ENCODE measurements around the gene SLC9A4. TPM values are rescaled to one million over a fixed set of nuclear protein-coding genes. Genes with fewer than 3 reads are reported as not detected.

SLC9A4 gene
- total RNA-seq, 5 donors from 2014 or later (not counting 1 experiment from before 2014, with no cell fraction given) = 0.09 to 0.13 TPM; not detected in 3

DNA sequence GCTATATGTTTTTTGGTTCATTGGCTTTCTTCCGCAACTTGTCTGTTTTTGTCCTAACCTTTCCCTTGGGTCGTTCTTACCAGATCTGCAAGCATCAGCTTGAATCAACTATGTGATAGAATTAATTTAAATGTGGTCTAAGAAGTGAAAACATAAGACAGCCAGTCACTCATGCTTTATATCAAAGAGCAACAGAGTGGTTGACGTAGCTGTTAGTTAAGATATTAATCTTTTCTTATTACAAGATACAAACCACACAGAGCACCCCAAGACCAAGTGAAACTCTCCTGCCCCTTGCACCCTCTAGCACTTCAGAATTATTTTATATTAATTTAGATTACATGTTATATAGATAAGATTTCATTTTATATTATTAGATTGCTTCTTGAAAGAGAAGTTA, 34.9 kb upstream of the SLC9A4 start:
- no peaks in the 10 kb centered on the region for H3K9me3 Mint-ChIP-seq
- WGBS (ENCODE audit: insufficient coverage) = no CpG with 5 or more reads among the region's 3 CpGs
- Histone ChIP-seq H3K27ac (ENCODE audit: low read length) (no peak overlapping the region), H3K9me3 (no peaks in the 10 kb centered on the region), H3K4me3 (ENCODE audit: control insufficient read depth in 1 of 2, extremely low read depth in 1 of 2, low read length in 1 of 2) (no peak overlapping the region), H3K36me3 (ENCODE audit: control insufficient read depth in 2 of 2, extremely low read depth in 1 of 2, insufficient read depth in 1 of 2, low read length in 1 of 2) (no peaks in the 10 kb centered on the region), H3K27me3 (replicated peaks in 1 of 2; ENCODE audit: control insufficient read depth in 2 of 2, extremely low read depth in 1 of 2, insufficient read depth in 2 of 2, low read length in 1 of 2) (no peaks in the 10 kb centered on the region), H3K4me1 (ENCODE audit: control insufficient read depth in 1 of 2, extremely low read depth in 1 of 2, insufficient read depth in 2 of 2, low read length in 2 of 2) (peaks cover 5 to 6% of the 10 kb centered on the region in 2 experiments)
- H3K27me3 Mint-ChIP-seq = no peaks in the 10 kb centered on the region
- ATAC-seq (replicated peaks in 1 of 4) = no peak
- H3K4me1 Mint-ChIP-seq = peaks cover 16 to 28% (median 24%) of the 10 kb centered on the region in 3 donors
- ChIA-PET CTCF (interaction anchor here in 1 of 2 donors (0.6 to 1.0 kb wide), 5 partner anchors 10 to 418 kb away, joined by 3 to 6 read pairs (median 3); no protein-coding TSS in a partner anchor), POLR2A (no interaction called here)
- H3K36me3 Mint-ChIP-seq = peaks cover 3% of the 10 kb centered on the region
- no peak overlapping the region for H3K27ac Mint-ChIP-seq
- DNase-seq = no peak
- no peak overlapping the region for H3K4me3 Mint-ChIP-seq

DNA sequence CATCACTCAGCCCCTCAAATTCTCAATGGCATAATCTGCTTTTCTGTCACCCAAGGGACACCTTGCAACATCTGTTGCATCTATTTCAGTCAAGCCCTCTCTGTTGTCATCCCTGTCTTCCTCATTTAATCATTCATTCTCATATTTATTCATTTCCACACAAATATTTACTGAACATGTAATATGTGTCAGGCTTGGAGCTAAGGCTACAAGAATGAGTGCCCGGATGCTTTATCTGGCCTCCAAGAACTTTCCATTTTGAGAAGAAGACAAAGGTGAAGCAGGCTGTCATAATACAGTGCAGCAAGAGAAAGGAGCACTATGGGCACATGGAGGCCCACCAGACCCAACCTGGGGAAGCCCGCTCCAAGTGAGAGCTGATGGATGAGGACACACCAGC, 34.4 kb upstream of the SLC9A4 start:
- H3K36me3 Mint-ChIP-seq = peaks cover 3% of the 10 kb centered on the region
- H3K4me3 ChIP-seq (ENCODE audit: control insufficient read depth in 1 of 2, extremely low read depth in 1 of 2, low read length in 1 of 2) = no peak overlapping the region
- no peak for ATAC-seq (replicated peaks in 1 of 4)

DNA sequence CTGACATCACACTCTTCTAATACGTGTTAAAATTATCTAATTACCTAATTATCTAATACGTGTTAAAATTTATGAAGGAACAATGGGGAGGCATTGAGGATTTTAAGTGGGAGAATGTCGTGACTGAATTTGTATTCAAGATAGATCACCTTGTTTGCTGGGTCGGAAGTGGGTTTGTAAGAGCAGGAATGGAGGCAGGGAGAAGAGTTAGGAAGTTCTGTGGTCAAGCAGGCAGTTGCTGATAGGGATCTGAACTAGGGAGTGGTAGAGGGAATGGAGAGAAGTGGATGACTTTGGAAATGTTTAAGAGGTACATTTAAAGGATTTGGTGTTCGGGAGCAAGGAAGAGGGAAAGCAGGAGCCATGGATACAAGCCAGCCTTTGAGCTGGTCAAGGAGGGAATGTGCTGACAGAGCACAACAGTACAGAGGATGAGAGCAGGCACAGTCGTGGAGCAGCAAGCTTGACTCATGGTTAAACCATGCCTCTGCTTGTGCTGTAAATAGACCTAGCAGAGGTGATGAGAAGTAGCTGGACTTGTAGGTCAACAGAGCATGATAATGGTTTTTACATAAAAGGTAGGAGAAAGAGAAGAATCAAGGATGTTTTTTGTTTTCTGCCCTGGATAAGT, 33.8 kb upstream of the SLC9A4 start:
- Mint-ChIP-seq H3K4me3 (no peak overlapping the region), H3K36me3 (peaks cover 3% of the 10 kb centered on the region), H3K9me3 (no peaks in the 10 kb centered on the region), H3K27me3 (no peaks in the 10 kb centered on the region), H3K27ac (no peak overlapping the region), H3K4me1 (peaks cover 20 to 29% (median 26%) of the 10 kb centered on the region in 3 donors)
- 76% methylated on average over 5 of the region's 6 CpGs for WGBS (ENCODE audit: insufficient coverage)
- no peak for ATAC-seq (replicated peaks in 1 of 4)
- H3K27ac ChIP-seq (ENCODE audit: low read length) = no peak overlapping the region
- H3K27me3 ChIP-seq (replicated peaks in 1 of 2; ENCODE audit: control insufficient read depth in 2 of 2, extremely low read depth in 1 of 2, insufficient read depth in 2 of 2, low read length in 1 of 2) = no peaks in the 10 kb centered on the region
- ChIA-PET POLR2A (no interaction called here), CTCF (interaction anchor here in 1 of 2 donors (0.6 kb wide), 1 partner anchor 188 kb away, joined by 3 read pairs; no protein-coding TSS in a partner anchor)
- peaks cover 5 to 6% of the 10 kb centered on the region in 2 experiments for H3K4me1 ChIP-seq (ENCODE audit: control insufficient read depth in 1 of 2, extremely low read depth in 1 of 2, insufficient read depth in 2 of 2, low read length in 2 of 2)
- H3K4me3 ChIP-seq (ENCODE audit: control insufficient read depth in 1 of 2, extremely low read depth in 1 of 2, low read length in 1 of 2) = no peak overlapping the region
- no peaks in the 10 kb centered on the region for H3K9me3 ChIP-seq
- DNase-seq = no peak
- no peaks in the 10 kb centered on the region for H3K36me3 ChIP-seq (ENCODE audit: control insufficient read depth in 2 of 2, extremely low read depth in 1 of 2, insufficient read depth in 1 of 2, low read length in 1 of 2)

More for the DNA sequence above, 34.4 kb upstream of the SLC9A4 start:
- 100% methylated on average over 1 of the region's 2 CpGs for WGBS (ENCODE audit: insufficient coverage)
- no peak for DNase-seq
- ChIA-PET POLR2A (no interaction called here), CTCF (interaction anchor here in 1 of 2 donors (0.8 to 1.0 kb wide), 2 partner anchors 11 to 20 kb away, joined by 3 read pairs; no protein-coding TSS in a partner anchor)
- no peak overlapping the region for H3K27ac Mint-ChIP-seq
- H3K27me3 Mint-ChIP-seq = no peaks in the 10 kb centered on the region
- H3K4me3 Mint-ChIP-seq = no peak overlapping the region
- Histone ChIP-seq H3K9me3 (no peaks in the 10 kb centered on the region), H3K27me3 (replicated peaks in 1 of 2; ENCODE audit: control insufficient read depth in 2 of 2, extremely low read depth in 1 of 2, insufficient read depth in 2 of 2, low read length in 1 of 2) (no peaks in the 10 kb centered on the region), H3K36me3 (ENCODE audit: control insufficient read depth in 2 of 2, extremely low read depth in 1 of 2, insufficient read depth in 1 of 2, low read length in 1 of 2) (no peaks in the 10 kb centered on the region), H3K4me1 (ENCODE audit: control insufficient read depth in 1 of 2, extremely low read depth in 1 of 2, insufficient read depth in 2 of 2, low read length in 2 of 2) (peaks cover 5 to 6% of the 10 kb centered on the region in 2 experiments), H3K27ac (ENCODE audit: low read length) (no peak overlapping the region)
- H3K4me1 Mint-ChIP-seq = peaks cover 20 to 29% (median 26%) of the 10 kb centered on the region in 3 donors
- no peaks in the 10 kb centered on the region for H3K9me3 Mint-ChIP-seq

DNA sequence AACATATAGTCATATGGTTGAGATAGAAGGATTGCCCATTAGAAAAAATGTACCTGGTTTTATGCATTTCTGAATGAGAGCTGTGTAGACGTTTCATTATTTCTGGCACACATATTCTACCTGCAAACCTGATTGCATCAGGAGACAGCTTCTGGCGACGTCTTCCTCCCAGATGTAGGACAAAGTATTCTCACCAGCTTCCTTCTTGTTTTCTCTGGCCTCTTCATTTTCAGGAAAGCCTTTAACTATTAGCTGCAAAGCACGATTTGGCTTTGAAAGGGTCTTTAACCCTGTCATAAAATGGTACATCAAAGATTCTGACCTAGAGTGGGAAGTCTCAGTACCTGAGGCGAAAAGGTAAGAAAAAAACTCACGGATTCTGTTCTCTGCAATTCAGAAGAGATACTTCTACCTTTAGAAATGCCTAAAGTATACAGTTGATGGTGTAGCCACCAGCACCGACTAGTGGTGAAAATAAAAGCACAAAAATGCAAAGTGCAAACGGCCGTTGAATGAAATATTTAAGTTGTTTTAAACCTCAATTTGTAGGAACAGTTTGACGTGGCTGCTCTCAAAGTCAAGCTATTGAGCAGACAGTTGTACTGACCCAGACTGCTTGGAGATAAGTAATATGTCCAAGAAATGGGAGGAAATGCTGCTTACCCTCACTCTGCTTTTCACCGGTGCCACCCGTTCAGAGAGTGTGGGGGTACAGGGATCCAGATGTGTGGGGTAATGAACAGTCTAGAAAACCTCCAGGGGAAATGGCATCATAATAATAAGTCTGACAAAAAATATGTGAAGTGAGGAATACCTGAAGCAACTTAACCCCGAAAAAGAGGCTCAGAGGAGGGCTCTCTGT, 29.8 kb upstream of the SLC9A4 start:
- Mint-ChIP-seq H3K9me3 (no peaks in the 10 kb centered on the region), H3K36me3 (no peaks in the 10 kb centered on the region), H3K27me3 (no peaks in the 10 kb centered on the region), H3K4me3 (peak overlapping the region; percentile 26 to 40 (median 27)), H3K27ac (peak overlapping the region; percentile 66 to 73), H3K4me1 (peaks cover 6 to 8% (median 8%) of the 10 kb centered on the region in 3 donors)
- Histone ChIP-seq H3K9me3 (no peaks in the 10 kb centered on the region), H3K27ac (ENCODE audit: low read length) (peak overlapping the region; percentile 26), H3K27me3 (replicated peaks in 1 of 2; ENCODE audit: control insufficient read depth in 2 of 2, extremely low read depth in 1 of 2, insufficient read depth in 2 of 2, low read length in 1 of 2) (no peaks in the 10 kb centered on the region), H3K4me3 (ENCODE audit: control insufficient read depth in 1 of 2, extremely low read depth in 1 of 2, low read length in 1 of 2) (no peak overlapping the region), H3K36me3 (ENCODE audit: control insufficient read depth in 2 of 2, extremely low read depth in 1 of 2, insufficient read depth in 1 of 2, low read length in 1 of 2) (peaks cover 0 to 3% of the 10 kb centered on the region in 2 donors), H3K4me1 (ENCODE audit: control insufficient read depth in 1 of 2, extremely low read depth in 1 of 2, insufficient read depth in 2 of 2, low read length in 2 of 2) (peaks cover 0 to 3% of the 10 kb centered on the region in 2 experiments)
- POLR2A ChIA-PET = no interaction called here
- ATAC-seq (replicated peaks in 1 of 4) (peak; percentile 68 to 85 (median 78)), DNase-seq (peak in 32 of 35 experiments; percentile 7 to 74 (median 35))
- CTCF ChIA-PET = interaction anchor here (0.5 to 2.9 kb wide), 33 partner anchors 9 to 1470 kb away, joined by 3 to 28 read pairs (median 4); partner anchors contain the start of genes IL18R1 (in 1 of the 2) and IL18RAP (in 1 of the 2)
- 12% methylated on average over 7 of the region's 13 CpGs for WGBS (ENCODE audit: insufficient coverage)

DNA sequence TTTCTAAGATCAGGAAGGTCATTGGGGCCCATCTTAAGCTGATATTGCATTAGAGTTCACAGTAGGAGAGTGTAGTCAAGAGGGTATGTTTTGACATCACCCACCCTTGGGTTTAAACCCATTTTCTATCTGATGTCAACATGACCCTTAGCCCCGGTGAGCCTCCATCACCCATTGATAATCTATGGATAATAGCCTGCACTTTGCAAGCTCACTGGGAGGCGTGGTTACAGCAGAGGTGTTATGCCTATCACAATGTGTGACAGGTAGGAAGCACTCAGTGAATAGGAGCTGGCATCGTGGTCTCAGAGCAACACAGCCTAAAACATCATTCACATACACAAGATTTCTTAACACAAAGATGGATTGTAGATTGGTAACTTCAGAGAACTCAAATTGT, 28.8 kb upstream of the SLC9A4 start:
- WGBS (ENCODE audit: insufficient coverage) = no CpG with 5 or more reads among the region's 3 CpGs
- no peaks in the 10 kb centered on the region for H3K27me3 ChIP-seq (replicated peaks in 1 of 2; ENCODE audit: control insufficient read depth in 2 of 2, extremely low read depth in 1 of 2, insufficient read depth in 2 of 2, low read length in 1 of 2)
- no peaks in the 10 kb centered on the region for H3K9me3 ChIP-seq
- Mint-ChIP-seq H3K9me3 (no peaks in the 10 kb centered on the region), H3K4me3 (no peak overlapping the region), H3K27me3 (no peaks in the 10 kb centered on the region), H3K4me1 (peaks cover 6 to 8% (median 8%) of the 10 kb centered on the region in 3 donors), H3K27ac (no peak overlapping the region), H3K36me3 (no peaks in the 10 kb centered on the region)
- no peak for ATAC-seq (replicated peaks in 1 of 4)
- H3K4me3 ChIP-seq (ENCODE audit: control insufficient read depth in 1 of 2, extremely low read depth in 1 of 2, low read length in 1 of 2) = no peak overlapping the region
- H3K36me3 ChIP-seq (ENCODE audit: control insufficient read depth in 2 of 2, extremely low read depth in 1 of 2, insufficient read depth in 1 of 2, low read length in 1 of 2) = peaks cover 0 to 3% of the 10 kb centered on the region in 2 donors
- peaks cover 0 to 3% of the 10 kb centered on the region in 2 experiments for H3K4me1 ChIP-seq (ENCODE audit: control insufficient read depth in 1 of 2, extremely low read depth in 1 of 2, insufficient read depth in 2 of 2, low read length in 2 of 2)
- no peak overlapping the region for H3K27ac ChIP-seq (ENCODE audit: low read length)
- POLR2A ChIA-PET = no interaction called here
- CTCF ChIA-PET = interaction anchor here (0.5 to 2.9 kb wide), 17 partner anchors 14 to 412 kb away, joined by 3 to 28 read pairs (median 5); partner anchors contain the start of gene IL18RAP (in 1 of the 2)
- no peak for DNase-seq

DNA sequence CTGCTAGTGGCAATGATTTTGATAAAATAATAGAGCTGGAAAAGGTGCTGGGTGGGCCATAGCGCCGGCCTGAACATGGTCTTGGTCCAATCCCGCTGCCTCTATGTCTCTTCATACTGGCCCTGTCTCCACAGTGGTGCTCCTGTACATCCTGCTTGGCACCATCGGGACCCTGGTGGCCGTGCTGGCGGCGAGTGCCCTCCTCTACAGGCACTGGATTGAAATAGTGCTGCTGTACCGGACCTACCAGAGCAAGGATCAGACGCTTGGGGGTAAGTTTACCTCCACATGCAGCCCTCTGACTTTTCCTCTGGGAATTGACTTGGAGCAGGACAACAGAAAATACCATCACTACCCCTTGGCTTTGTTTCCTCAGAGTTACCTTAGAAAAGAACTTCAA, 26.1 kb upstream of the SLC9A4 start:
- no peak for ATAC-seq (replicated peaks in 1 of 4)

More for the DNA sequence above, 26.1 kb upstream of the SLC9A4 start:
- Mint-ChIP-seq H3K27me3 (no peaks in the 10 kb centered on the region), H3K36me3 (no peaks in the 10 kb centered on the region), H3K9me3 (no peaks in the 10 kb centered on the region), H3K4me1 (peaks cover 8 to 10% (median 8%) of the 10 kb centered on the region in 3 donors), H3K4me3 (no peak overlapping the region), H3K27ac (no peak overlapping the region)
- H3K27ac ChIP-seq (ENCODE audit: low read length) = no peak overlapping the region
- H3K36me3 ChIP-seq (ENCODE audit: control insufficient read depth in 2 of 2, extremely low read depth in 1 of 2, insufficient read depth in 1 of 2, low read length in 1 of 2) = peaks cover 0 to 3% of the 10 kb centered on the region in 2 donors
- no peaks in the 10 kb centered on the region for H3K9me3 ChIP-seq
- POLR2A ChIA-PET = no interaction called here
- CTCF ChIA-PET = interaction anchor here (0.6 to 2.5 kb wide), 7 partner anchors 25 to 427 kb away, joined by 3 to 13 read pairs (median 5); no protein-coding TSS in a partner anchor
- 95% methylated on average over 7 of the region's 9 CpGs for WGBS (ENCODE audit: insufficient coverage)
- no peak for DNase-seq
- no peaks in the 10 kb centered on the region for H3K27me3 ChIP-seq (replicated peaks in 1 of 2; ENCODE audit: control insufficient read depth in 2 of 2, extremely low read depth in 1 of 2, insufficient read depth in 2 of 2, low read length in 1 of 2)
- H3K4me1 ChIP-seq (ENCODE audit: control insufficient read depth in 1 of 2, extremely low read depth in 1 of 2, insufficient read depth in 2 of 2, low read length in 2 of 2) = peaks cover 0 to 3% of the 10 kb centered on the region in 2 experiments
- H3K4me3 ChIP-seq (ENCODE audit: control insufficient read depth in 1 of 2, extremely low read depth in 1 of 2, low read length in 1 of 2) = no peak overlapping the region
